Mesothelial cell of epicardium (in vitro differentiated cells): ENCODE results near the gene RHCG. TPM values are rescaled to one million over a fixed set of nuclear protein-coding genes. Genes with fewer than 3 reads are reported as not detected.
A peak's percentile ranks its signal among the peaks of the same experiment; 100 is the strongest.

Experiments used
- DNase-seq, 2 experiments: peaks; one replicate each; pipeline ENCODE4 v3.0.0; 2021; ENCODE audit warnings: low spot score in 2 of 2; ENCODE audit not compliant: unreplicated experiment in 2 of 2
- H3K27ac Mint-ChIP-seq: 2 replicates; pipeline ENCODE4 v1.8.0; 2021; ENCODE audit warnings: mixed read lengths
- H3K27me3 Mint-ChIP-seq: 2 replicates; pipeline ENCODE4 v1.8.0; 2021; ENCODE audit warnings: low read depth, mixed read lengths
- H3K36me3 Mint-ChIP-seq: 2 replicates; pipeline ENCODE4 v1.8.0; 2021; ENCODE audit warnings: mixed read lengths
- H3K4me1 Mint-ChIP-seq: 2 replicates; pipeline ENCODE4 v1.8.0; 2021; ENCODE audit warnings: mixed read lengths
- H3K4me3 Mint-ChIP-seq: 2 replicates; pipeline ENCODE4 v1.8.0; 2021; ENCODE audit warnings: mild to moderate bottlenecking, moderate library complexity, mixed read lengths
- H3K9me3 Mint-ChIP-seq: 2 replicates; pipeline ENCODE4 v1.8.0; 2021; ENCODE audit warnings: mixed read lengths
- CTCF ChIP-seq: fragments of 200-600 bp; sonication (generic); IDR thresholded peaks from one replicate; pipeline ENCODE4 v1.5.0; 2021; ENCODE audit warnings: antibody characterized with exemption; ENCODE audit not compliant: unreplicated experiment
- total RNA-seq: library from RNA; stranded (reverse); gene quantifications from 3 replicates; pipeline ENCODE4 v1.2.1, GENCODE V29; 2021

Gene RHCG
- total RNA-seq, 1 donor from 2014 or later = 0.16 TPM

- no peaks in the 10 kb centered on the region for H3K36me3 Mint-ChIP-seq
- peaks cover 4% of the 10 kb centered on the region for H3K4me1 Mint-ChIP-seq
- TF ChIP-seq CTCF = no peak
- no peak overlapping the region for H3K4me3 Mint-ChIP-seq
- no peaks in the 10 kb centered on the region for H3K9me3 Mint-ChIP-seq
- H3K27me3 Mint-ChIP-seq = peaks cover 62% of the 10 kb centered on the region
- H3K27ac Mint-ChIP-seq = no peak overlapping the region
- peak in 1 of 2 experiments; percentile 35 for DNase-seq
These were observed 6.6 kb upstream of the RHCG start for GRCh38 chr15:89502867-89503595.

- Mint-ChIP-seq H3K4me3 (no peak overlapping the region), H3K9me3 (no peaks in the 10 kb centered on the region), H3K36me3 (no peaks in the 10 kb centered on the region), H3K27me3 (peaks cover 70% of the 10 kb centered on the region), H3K27ac (no peak overlapping the region), H3K4me1 (peaks cover 4% of the 10 kb centered on the region)
- TF ChIP-seq CTCF = no peak
- no peak for DNase-seq
These were observed 5.3 kb upstream of the RHCG start for GRCh38 chr15:89501646-89502045.

- H3K36me3 Mint-ChIP-seq = no peaks in the 10 kb centered on the region
- H3K9me3 Mint-ChIP-seq = no peaks in the 10 kb centered on the region
- peak in 1 of 2 experiments; percentile 20 for DNase-seq
- peaks cover 4% of the 10 kb centered on the region for H3K4me1 Mint-ChIP-seq
- H3K4me3 Mint-ChIP-seq = no peak overlapping the region
- no peak overlapping the region for H3K27ac Mint-ChIP-seq
- peaks cover 72% of the 10 kb centered on the region for H3K27me3 Mint-ChIP-seq
- TF ChIP-seq CTCF = no peak
These were observed 4.3 kb upstream of the RHCG start for GRCh38 chr15:89500397-89501270.

GRCh38 chr15:89499156-89499555 lies 2.8 kb upstream of the RHCG start:
- peaks cover 4% of the 10 kb centered on the region for H3K4me1 Mint-ChIP-seq
- H3K9me3 Mint-ChIP-seq = no peaks in the 10 kb centered on the region
- no peak overlapping the region for H3K4me3 Mint-ChIP-seq
- no peaks in the 10 kb centered on the region for H3K36me3 Mint-ChIP-seq
- DNase-seq = no peak
- peaks cover 75% of the 10 kb centered on the region for H3K27me3 Mint-ChIP-seq
- TF ChIP-seq CTCF = no peak
- H3K27ac Mint-ChIP-seq = no peak overlapping the region

GRCh38 chr15:89498574-89498906 lies 2.2 kb upstream of the RHCG start:
- Mint-ChIP-seq H3K4me3 (no peak overlapping the region), H3K27me3 (peaks cover 79% of the 10 kb centered on the region), H3K4me1 (peaks cover 4% of the 10 kb centered on the region), H3K36me3 (no peaks in the 10 kb centered on the region), H3K9me3 (no peaks in the 10 kb centered on the region), H3K27ac (no peak overlapping the region)
- DNase-seq = no peak
- TF ChIP-seq CTCF = no peak
